Transverse colon (tissue), 4 donors: Measurements from ENCODE around the gene SMURF2. TPM values are rescaled to one million over a fixed set of nuclear protein-coding genes. Genes with fewer than 3 reads are reported as not detected.

ENCODE experiments used
- DNase-seq: peaks from one replicate; pipeline ENCODE4 v3.0.0-alpha.2; 2019
- H3K27ac ChIP-seq, 4 donors: fragments of 200-600 bp; sonication (generic); 2 replicates each; pipeline ENCODE4 v1.5.1; 2016 to 2018; ENCODE audit warnings: inconsistent platforms in 4 of 4
- H3K27me3 ChIP-seq: fragments of 200-600 bp; sonication (generic); 2 replicates; pipeline ENCODE4 v1.5.1; 2017; ENCODE audit warnings: inconsistent platforms
- H3K36me3 ChIP-seq, 4 donors: fragments of 200-600 bp; sonication (generic); 2 replicates each; pipeline ENCODE4 v1.5.1; 2017 to 2019; ENCODE audit warnings: inconsistent platforms in 4 of 4
- H3K4me1 ChIP-seq, 4 donors: fragments of 200-600 bp; sonication (generic); 2 replicates each; pipeline ENCODE4 v1.5.1; 2017 to 2020; ENCODE audit warnings: inconsistent platforms in 4 of 4
- H3K4me3 ChIP-seq, 4 donors: fragments of 200-600 bp; sonication (generic); 1 replicate in 1 of 4; 2 replicates in 3 of 4; pipeline versions ENCODE4 v1.5.1 to v1.6.1; 2017 to 2019; ENCODE audit warnings: inconsistent platforms in 4 of 4
- H3K9me3 ChIP-seq, 2 donors: fragments of 200-600 bp; sonication (generic); 2 replicates each; pipeline ENCODE4 v1.5.1; 2017 to 2019; ENCODE audit warnings: inconsistent platforms in 2 of 2
- EP300 ChIP-seq: sonication (generic); formaldehyde crosslinking; IDR thresholded peaks from one replicate; pipeline ENCODE4 v1.6.1; 2017; ENCODE audit warnings: antibody characterized with exemption, low read depth
- POLR2A ChIP-seq: fragments of 450-650 bp; IDR thresholded peaks from one replicate; pipeline ENCODE4 v1.6.1; 2016; ENCODE audit warnings: antibody characterized with exemption, mild to moderate bottlenecking, moderate library complexity
- POLR2AphosphoS5 ChIP-seq, 3 donors: sonication (generic); formaldehyde crosslinking; IDR thresholded peaks; one replicate each; pipeline ENCODE4 v1.6.1; 2016; ENCODE audit warnings: antibody characterized with exemption in 3 of 3
- WGBS, 2 donors: methylation state at CpG; one replicate each; pipeline ENCODE4 v1.1.5; 2018; ENCODE audit warnings: low coverage in 1 of 2; 5-methylcytosine and 5-hydroxymethylcytosine counted together
- in situ Hi-C, 4 donors: fragments of 200-750 bp; cut with MboI; loops; one replicate each; pipeline versions ENCODE4 v1.15.0 to v1.15.1; 2017; ENCODE audit warnings: low sequenced_read_pairs in 3 of 4, low pct_ligation_motif_present in 1 of 4, low pct_unique_long_range_greater_than_20kb in 1 of 4
- intact Hi-C: fragments of 100-400 bp; cut with DNase I; formaldehyde crosslinking; loops from one replicate; pipeline ENCODE4 v1.15.1; 2023; ENCODE audit warnings: low total_unique reads
- total RNA-seq, 4 donors: library from RNA; depleted of rRNA; stranded (reverse); fragments of >200 nt; gene quantifications; one replicate each; pipeline ENCODE4 v1.1.0, GENCODE V29; 2016
- TF ChIP-seq, protein P1 (sequence below), 5 experiments: fragments of 200-600 bp in 3 of 5; fragments of 450-650 bp in 2 of 5; sonication (generic) in 3 of 5; IDR thresholded peaks; 1 replicate in 2 of 5; 2 replicates in 3 of 5; pipeline ENCODE4 v1.5.1; 2016 to 2017; ENCODE audit warnings: antibody characterized with exemption in 5 of 5, inconsistent platforms in 3 of 5, mild to moderate bottlenecking in 2 of 5, moderate library complexity in 1 of 5

The SMURF2 gene
- total RNA-seq, 4 donors from 2014 or later = 5.0 to 27.0 (median 14.0) TPM

DNA sequence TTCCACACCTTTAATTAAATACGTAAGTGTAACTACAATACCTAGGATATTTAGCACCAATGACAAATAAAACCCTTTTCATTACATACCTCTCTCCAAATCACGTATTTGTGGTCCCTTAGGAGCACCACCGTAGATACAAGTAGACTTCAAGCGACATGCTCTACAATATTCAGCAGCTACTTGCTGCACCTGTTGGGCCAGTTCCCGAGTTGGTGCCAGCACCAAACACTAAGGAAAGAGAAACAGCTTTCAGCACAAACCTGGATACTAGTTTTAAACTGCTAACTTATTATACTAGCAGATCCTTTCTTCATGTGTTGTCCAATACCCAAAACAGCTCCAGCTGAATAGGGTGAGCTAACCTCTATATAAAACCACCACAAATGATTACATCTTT, 158.8 kb downstream of the SMURF2 start:
- no peaks in the 10 kb centered on the region for H3K27me3 ChIP-seq
- H3K9me3 ChIP-seq = no peaks in the 10 kb centered on the region
- WGBS, 2 donors = 78 to 81% methylated on average over 4 to 5 of the region's 5 CpGs
- intact Hi-C loops = no loop called here
- in situ Hi-C loops = no loop called here
- H3K27ac ChIP-seq = peak overlapping the region; percentile 99 to 100 (median 100)
- TF ChIP-seq EP300 (no peak), POLR2A (no peak), POLR2AphosphoS5 (IDR thresholded peaks at IDR 0.05) (no peak)
- TF ChIP-seq, protein P1, sequence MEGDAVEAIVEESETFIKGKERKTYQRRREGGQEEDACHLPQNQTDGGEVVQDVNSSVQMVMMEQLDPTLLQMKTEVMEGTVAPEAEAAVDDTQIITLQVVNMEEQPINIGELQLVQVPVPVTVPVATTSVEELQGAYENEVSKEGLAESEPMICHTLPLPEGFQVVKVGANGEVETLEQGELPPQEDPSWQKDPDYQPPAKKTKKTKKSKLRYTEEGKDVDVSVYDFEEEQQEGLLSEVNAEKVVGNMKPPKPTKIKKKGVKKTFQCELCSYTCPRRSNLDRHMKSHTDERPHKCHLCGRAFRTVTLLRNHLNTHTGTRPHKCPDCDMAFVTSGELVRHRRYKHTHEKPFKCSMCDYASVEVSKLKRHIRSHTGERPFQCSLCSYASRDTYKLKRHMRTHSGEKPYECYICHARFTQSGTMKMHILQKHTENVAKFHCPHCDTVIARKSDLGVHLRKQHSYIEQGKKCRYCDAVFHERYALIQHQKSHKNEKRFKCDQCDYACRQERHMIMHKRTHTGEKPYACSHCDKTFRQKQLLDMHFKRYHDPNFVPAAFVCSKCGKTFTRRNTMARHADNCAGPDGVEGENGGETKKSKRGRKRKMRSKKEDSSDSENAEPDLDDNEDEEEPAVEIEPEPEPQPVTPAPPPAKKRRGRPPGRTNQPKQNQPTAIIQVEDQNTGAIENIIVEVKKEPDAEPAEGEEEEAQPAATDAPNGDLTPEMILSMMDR (IDR thresholded peaks at IDR 0.05) = no peak
- H3K36me3 ChIP-seq = peaks cover 0 to 60% (median 33%) of the 10 kb centered on the region in 4 donors
- no peak for DNase-seq
- H3K4me3 ChIP-seq = no peak overlapping the region
- H3K4me1 ChIP-seq = peaks cover 18 to 70% (median 42%) of the 10 kb centered on the region in 4 donors

DNA sequence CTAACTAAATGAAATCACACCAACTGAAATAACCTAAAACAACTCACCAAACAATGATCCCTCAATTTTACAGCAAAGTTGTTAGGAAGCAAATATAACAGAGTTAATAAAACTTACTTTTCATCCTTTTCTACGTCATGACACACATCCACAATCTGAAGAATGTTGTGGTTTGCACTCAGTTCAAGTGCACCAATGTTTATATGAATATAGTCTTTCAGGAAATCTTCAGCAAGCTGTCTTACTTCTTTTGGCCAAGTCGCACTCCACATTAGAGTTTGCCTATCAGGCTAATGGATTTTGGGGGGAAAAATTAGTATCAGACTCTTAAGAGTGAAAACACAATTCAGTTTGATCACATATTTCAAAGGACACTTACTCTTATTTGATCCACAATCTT, 159.3 kb downstream of the SMURF2 start:
- in situ Hi-C loops = no loop called here
- no peaks in the 10 kb centered on the region for H3K9me3 ChIP-seq
- peak overlapping the region; percentile 28 to 100 (median 99) for H3K27ac ChIP-seq
- intact Hi-C loops = no loop called here
- no peak overlapping the region for H3K4me3 ChIP-seq
- no peaks in the 10 kb centered on the region for H3K27me3 ChIP-seq
- H3K36me3 ChIP-seq = peaks cover 0 to 60% (median 33%) of the 10 kb centered on the region in 4 donors
- WGBS, 2 donors = 66 to 71% methylated on average over 2 of the region's 2 CpGs
- TF ChIP-seq, protein P1 (IDR thresholded peaks at IDR 0.05) = no peak
- TF ChIP-seq POLR2A (no peak), EP300 (no peak), POLR2AphosphoS5 (IDR thresholded peaks at IDR 0.05) (no peak)
- H3K4me1 ChIP-seq = peaks cover 16 to 70% (median 42%) of the 10 kb centered on the region in 4 donors
- no peak for DNase-seq

DNA sequence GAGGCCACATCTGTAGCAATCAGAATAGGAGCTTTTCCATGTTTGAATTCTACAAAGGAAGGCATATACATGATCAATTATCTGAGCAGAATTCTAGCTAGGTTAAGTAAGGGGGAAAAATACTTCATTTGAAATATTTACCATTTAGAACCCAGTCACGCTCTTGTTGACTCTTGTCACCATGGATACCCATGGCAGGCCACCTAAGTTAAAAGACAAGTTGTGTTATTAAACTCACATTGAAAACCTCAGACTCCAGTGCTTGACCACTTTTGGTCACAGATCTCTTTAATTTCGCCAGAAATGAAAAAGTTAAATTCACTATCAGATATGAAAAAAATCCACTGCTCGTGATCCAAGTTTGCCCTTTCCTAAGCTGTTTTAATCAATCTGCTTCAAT, 160.1 kb downstream of the SMURF2 start:
- WGBS, 2 donors = 70 to 76% methylated on average over 3 of the region's 3 CpGs
- Histone ChIP-seq H3K9me3 (no peaks in the 10 kb centered on the region), H3K4me3 (no peak overlapping the region), H3K27me3 (no peaks in the 10 kb centered on the region), H3K36me3 (peaks cover 0 to 60% (median 33%) of the 10 kb centered on the region in 4 donors), H3K4me1 (peaks cover 16 to 77% (median 47%) of the 10 kb centered on the region in 4 donors), H3K27ac (peak overlapping the region in 1 of 4 donors; percentile 99)
- TF ChIP-seq, protein P1 (IDR thresholded peaks at IDR 0.05) = no peak
- DNase-seq = no peak
- in situ Hi-C loops = no loop called here
- intact Hi-C loops = no loop called here

DNA sequence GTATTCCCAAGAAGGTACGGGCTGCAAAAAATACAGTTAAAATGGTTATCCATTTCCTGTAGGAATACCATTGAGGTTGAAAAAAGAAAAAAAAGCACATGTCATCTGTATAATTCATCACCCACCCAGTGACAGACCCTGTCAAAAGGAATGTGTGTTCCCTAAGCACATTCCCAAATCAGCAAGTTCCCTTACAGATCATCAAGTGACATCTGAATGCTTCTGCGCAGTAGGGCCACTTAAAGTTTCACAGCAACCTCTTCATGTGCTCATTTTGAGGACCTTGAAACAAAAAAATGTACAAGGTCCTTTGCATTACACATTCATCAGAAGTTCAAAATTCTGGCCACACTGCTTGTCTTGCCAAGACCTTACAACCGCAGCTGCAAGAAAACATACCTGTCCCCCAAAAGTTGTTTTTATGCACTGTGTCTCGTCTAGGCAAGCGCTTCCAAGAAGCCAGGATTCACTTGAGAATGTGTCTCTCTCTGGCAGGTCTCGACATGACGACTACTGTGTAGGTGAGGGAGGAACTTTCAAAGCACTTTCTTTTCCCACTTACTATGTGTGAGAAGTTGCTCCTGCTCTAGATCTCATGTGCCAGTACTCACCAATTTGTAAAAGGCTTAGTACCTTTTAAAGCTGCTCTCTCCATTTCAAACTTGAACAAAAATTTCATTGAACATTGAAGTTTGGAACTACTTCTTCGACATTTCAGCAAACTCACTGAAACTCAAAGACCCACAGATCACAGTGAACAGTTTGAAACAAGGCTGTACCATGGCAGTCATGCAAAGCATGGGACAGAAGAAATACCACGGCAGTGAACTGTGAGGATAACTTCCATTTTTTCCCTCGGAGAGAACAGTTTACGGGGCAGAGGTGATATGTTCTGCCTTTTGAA, 161.0 kb downstream of the SMURF2 start:
- Histone ChIP-seq H3K36me3 (peaks cover 0 to 60% (median 33%) of the 10 kb centered on the region in 4 donors), H3K27ac (peak overlapping the region in 1 of 4 donors; percentile 0), H3K4me1 (peaks cover 17 to 79% (median 49%) of the 10 kb centered on the region in 4 donors), H3K27me3 (no peaks in the 10 kb centered on the region), H3K9me3 (no peaks in the 10 kb centered on the region), H3K4me3 (no peak overlapping the region)
- DNase-seq = no peak
- TF ChIP-seq POLR2AphosphoS5 (IDR thresholded peaks at IDR 0.05) (peak in 1 of 3 donors; percentile 4), EP300 (no peak), POLR2A (no peak)
- TF ChIP-seq, protein P1 (IDR thresholded peaks at IDR 0.05) = no peak
- intact Hi-C loops = no loop called here
- WGBS, 2 donors = 80 to 85% methylated on average over 4 to 11 of the region's 11 CpGs
- in situ Hi-C loops = no loop called here
